Daoy (cell line): ENCODE measurements around the gene ABCA1. TPM values are rescaled to one million over a fixed set of nuclear protein-coding genes. Genes with fewer than 3 reads are reported as not detected.
A peak's percentile ranks its signal among the peaks of the same experiment; 100 is the strongest.
"Not testable (repeated sequence)": the region's sequence is repeated elsewhere in the genome, so short reads cannot be mapped to it uniquely, and the experiment has no call there.

Source experiments
- DNase-seq: peaks from one replicate; pipeline ENCODE4 v3.0.0-alpha.2; 2015; ENCODE audit warnings: low read depth
- total RNA-seq: library from RNA; depleted of rRNA; stranded (reverse); fragments of >200 nt; shearing (Covaris generic); gene quantifications from 2 replicates; pipeline ENCODE4 v1.2.3, GENCODE V29; 2014

The ABCA1 gene
- total RNA-seq, 1 experiment from 2014 or later = 0.74 TPM

- DNase-seq = no peak
Measured at GRCh38 chr9:104950838-104951237, 22.9 kb upstream of the ABCA1 start.

GRCh38 chr9:104948277-104948676 lies 20.3 kb upstream of the ABCA1 start:
- DNase-seq = no peak

- no peak for DNase-seq
Measured at GRCh38 chr9:104944871-104945270, 16.9 kb upstream of the ABCA1 start.

- DNase-seq = no peak
Measured at GRCh38 chr9:104944356-104944755, 16.4 kb upstream of the ABCA1 start.

- no peak for DNase-seq
Measured at GRCh38 chr9:104941597-104941996, 13.6 kb upstream of the ABCA1 start.

GRCh38 chr9:104936291-104936690 lies 8.3 kb upstream of the ABCA1 start:
- no peak for DNase-seq

- not testable (repeated sequence) for DNase-seq
Measured at GRCh38 chr9:104935501-104935810, 7.5 kb upstream of the ABCA1 start.

GRCh38 chr9:104934691-104935500 lies 6.9 kb upstream of the ABCA1 start:
- DNase-seq = no peak

- not testable (repeated sequence) for DNase-seq
Measured at GRCh38 chr9:104933091-104933490, 5.1 kb upstream of the ABCA1 start.

- DNase-seq = no peak
Measured at GRCh38 chr9:104931256-104931655, 3.3 kb upstream of the ABCA1 start.

- DNase-seq = peak; percentile 56
Measured at GRCh38 chr9:104927216-104927911, 591 bp downstream of the ABCA1 start.

- DNase-seq = no peak
Measured at GRCh38 chr9:104923740-104924139, 4.2 kb downstream of the ABCA1 start.

GRCh38 chr9:104923289-104923688 lies 4.7 kb downstream of the ABCA1 start:
- no peak for DNase-seq

- DNase-seq = not testable (repeated sequence)
Measured at GRCh38 chr9:104922748-104923147, 5.2 kb downstream of the ABCA1 start.

GRCh38 chr9:104921067-104921741 lies 6.8 kb downstream of the ABCA1 start:
- DNase-seq = no peak

- DNase-seq = no peak
Measured at GRCh38 chr9:104915753-104916152, 12.2 kb downstream of the ABCA1 start.

- DNase-seq = no peak
Measured at GRCh38 chr9:104915049-104915448, 12.9 kb downstream of the ABCA1 start.

- DNase-seq = no peak
Measured at GRCh38 chr9:104914466-104914865, 13.5 kb downstream of the ABCA1 start.

GRCh38 chr9:104912606-104913005 lies 15.3 kb downstream of the ABCA1 start:
- no peak for DNase-seq

- no peak for DNase-seq
Measured at GRCh38 chr9:104911032-104911607, 16.8 kb downstream of the ABCA1 start.

- DNase-seq = peak; percentile 77
Measured at GRCh38 chr9:104907278-104907951, 20.5 kb downstream of the ABCA1 start.
